Gastroesophageal sphincter (tissue), 4 donors: Measurements from ENCODE around the gene BRD3. TPM values are rescaled to one million over a fixed set of nuclear protein-coding genes. Genes with fewer than 3 reads are reported as not detected.

Source experiments
- ATAC-seq: fragments of 150-250 bp; one replicate; pipeline ENCODE4 v1.9.1; 2016; ENCODE audit warnings: mild to moderate bottlenecking, moderate library complexity
- H3K27ac ChIP-seq, 4 donors: fragments of 200-600 bp; sonication (generic) in 3 of 4; 1 replicate in 3 of 4; 2 replicates in 1 of 4; pipeline ENCODE4 v1.5.1; 2016 to 2019
- H3K27me3 ChIP-seq: fragments of 200-600 bp; sonication (generic); one replicate; pipeline ENCODE4 v1.5.1; 2019
- H3K36me3 ChIP-seq, 2 donors: fragments of 200-600 bp; sonication (generic); one replicate each; pipeline ENCODE4 v1.5.1; 2019; ENCODE audit warnings: control low read depth in 1 of 2
- H3K4me1 ChIP-seq, 3 donors: fragments of 200-600 bp; sonication (generic); 1 replicate in 2 of 3; 2 replicates in 1 of 3; pipeline ENCODE4 v1.5.1; 2016 to 2019; ENCODE audit warnings: control low read depth in 2 of 3
- H3K4me3 ChIP-seq, 2 donors: fragments of 200-600 bp; sonication (generic); one replicate each; pipeline ENCODE4 v1.5.1; 2019; ENCODE audit warnings: mild to moderate bottlenecking in 1 of 2, moderate library complexity in 1 of 2
- H3K9me3 ChIP-seq, 3 donors: fragments of 200-600 bp; sonication (generic); one replicate each; pipeline ENCODE4 v1.5.1; 2017 to 2019; ENCODE audit warnings: control low read depth in 2 of 3
- EP300 ChIP-seq: sonication (generic); formaldehyde crosslinking; IDR thresholded peaks from one replicate; pipeline ENCODE4 v1.6.1; 2017; ENCODE audit warnings: antibody characterized with exemption, mild to moderate bottlenecking
- POLR2A ChIP-seq, 2 donors: fragments of 450-650 bp; IDR thresholded peaks; one replicate each; pipeline ENCODE4 v1.6.1; 2017; ENCODE audit warnings: antibody characterized with exemption in 2 of 2, mild to moderate bottlenecking in 2 of 2, moderate library complexity in 1 of 2
- POLR2AphosphoS5 ChIP-seq: sonication (generic); formaldehyde crosslinking; IDR thresholded peaks from one replicate; pipeline ENCODE4 v1.6.1; 2017; ENCODE audit warnings: antibody characterized with exemption
- WGBS, 2 donors: methylation state at CpG; one replicate each; pipeline ENCODE4 v1.1.5; 2018; ENCODE audit warnings: low coverage in 1 of 2; 5-methylcytosine and 5-hydroxymethylcytosine counted together
- total RNA-seq, 4 donors: library from RNA; depleted of rRNA; stranded (reverse); fragments of >200 nt; gene quantifications; one replicate each; pipeline ENCODE4 v1.1.0, GENCODE V29; 2016
- TF ChIP-seq, protein P1 (sequence below), 4 experiments: fragments of 200-600 bp in 2 of 4; fragments of 450-650 bp in 2 of 4; sonication (generic) in 1 of 4; IDR thresholded peaks; one replicate each; pipeline ENCODE4 v1.5.1; 2017 to 2019; ENCODE audit warnings: antibody characterized with exemption in 4 of 4, mild to moderate bottlenecking in 2 of 4, moderate library complexity in 2 of 4

BRD3 gene
- total RNA-seq, 4 donors from 2014 or later, result 22.2 to 38.9 (median 27.2) TPM

DNA sequence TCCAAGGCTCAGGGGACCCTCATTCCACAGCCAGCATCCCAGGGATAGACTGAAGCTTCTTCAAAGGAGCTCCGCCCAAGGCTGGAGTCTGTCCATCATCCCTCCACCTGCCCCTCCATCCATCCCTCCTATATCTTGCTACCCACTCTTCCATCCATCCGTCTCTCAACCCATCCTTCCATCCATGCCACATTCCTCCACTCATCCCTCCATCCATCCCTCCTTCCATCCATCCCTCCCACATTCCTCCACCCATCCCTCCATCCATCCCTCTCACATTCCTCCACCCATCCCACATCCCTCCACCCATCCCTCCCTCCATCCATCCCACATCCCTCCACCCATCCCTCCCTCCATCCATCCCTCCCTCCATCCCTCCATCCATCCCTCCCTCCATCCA is 70.2 kb downstream of the BRD3 start:
- no peak overlapping the region for H3K4me3 ChIP-seq
- 88 to 100% methylated on average over 2 of the region's 2 CpGs for WGBS, 2 donors
- TF ChIP-seq POLR2AphosphoS5, result no peak
- no peak for TF ChIP-seq EP300
- no peak for TF ChIP-seq POLR2A (IDR thresholded peaks at IDR 0.05)
- TF ChIP-seq, protein P1, sequence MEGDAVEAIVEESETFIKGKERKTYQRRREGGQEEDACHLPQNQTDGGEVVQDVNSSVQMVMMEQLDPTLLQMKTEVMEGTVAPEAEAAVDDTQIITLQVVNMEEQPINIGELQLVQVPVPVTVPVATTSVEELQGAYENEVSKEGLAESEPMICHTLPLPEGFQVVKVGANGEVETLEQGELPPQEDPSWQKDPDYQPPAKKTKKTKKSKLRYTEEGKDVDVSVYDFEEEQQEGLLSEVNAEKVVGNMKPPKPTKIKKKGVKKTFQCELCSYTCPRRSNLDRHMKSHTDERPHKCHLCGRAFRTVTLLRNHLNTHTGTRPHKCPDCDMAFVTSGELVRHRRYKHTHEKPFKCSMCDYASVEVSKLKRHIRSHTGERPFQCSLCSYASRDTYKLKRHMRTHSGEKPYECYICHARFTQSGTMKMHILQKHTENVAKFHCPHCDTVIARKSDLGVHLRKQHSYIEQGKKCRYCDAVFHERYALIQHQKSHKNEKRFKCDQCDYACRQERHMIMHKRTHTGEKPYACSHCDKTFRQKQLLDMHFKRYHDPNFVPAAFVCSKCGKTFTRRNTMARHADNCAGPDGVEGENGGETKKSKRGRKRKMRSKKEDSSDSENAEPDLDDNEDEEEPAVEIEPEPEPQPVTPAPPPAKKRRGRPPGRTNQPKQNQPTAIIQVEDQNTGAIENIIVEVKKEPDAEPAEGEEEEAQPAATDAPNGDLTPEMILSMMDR (IDR thresholded peaks at IDR 0.05), result no peak

DNA sequence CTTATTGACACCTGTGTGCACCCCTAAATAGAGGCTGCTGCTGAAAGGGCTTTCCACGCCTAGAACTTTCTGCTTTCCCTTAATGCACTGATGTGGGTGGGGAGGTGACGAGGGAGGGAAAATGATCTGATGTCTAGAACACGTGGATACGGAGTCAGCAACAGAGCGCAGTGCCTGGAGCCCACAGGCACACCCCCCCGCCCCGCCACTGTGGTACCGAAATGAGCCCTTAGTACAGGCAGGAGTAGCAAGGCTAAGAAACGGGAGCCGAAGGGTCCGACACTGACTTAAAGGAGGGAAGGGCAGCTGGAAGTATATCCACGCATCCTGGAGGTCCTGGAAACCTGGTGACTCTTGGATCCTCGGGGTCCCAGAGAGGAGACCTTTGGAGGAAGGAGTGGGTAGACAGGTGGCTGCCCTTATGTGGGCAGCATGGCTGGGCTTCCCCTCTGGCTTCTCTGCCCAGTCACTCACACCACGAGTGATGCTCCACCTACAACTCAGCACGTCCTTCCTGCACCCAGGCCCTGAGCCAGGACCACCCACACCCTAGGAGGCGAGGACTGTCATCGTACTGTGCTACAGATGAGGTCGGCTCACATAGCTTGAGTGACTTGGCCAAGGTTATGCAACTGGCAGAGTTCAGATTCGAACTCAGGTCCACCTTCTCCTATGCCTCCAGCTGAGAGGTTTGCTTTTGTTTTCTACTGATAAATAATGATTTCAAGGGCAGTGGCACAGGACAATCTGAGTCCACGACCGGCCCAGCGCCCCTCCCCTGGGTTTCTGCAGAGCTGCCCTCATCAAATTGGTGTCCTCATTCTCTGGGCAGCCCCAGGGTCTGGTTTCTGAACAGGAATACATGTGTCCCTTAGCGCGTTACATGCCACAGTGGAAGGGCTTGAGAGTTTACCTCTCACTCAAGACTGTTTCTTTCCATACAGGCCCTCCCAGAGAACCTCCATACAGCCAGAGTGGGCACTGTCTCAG is 71.0 kb downstream of the BRD3 start:
- H3K9me3 ChIP-seq, result no peaks in the 10 kb centered on the region
- ATAC-seq, result no peak
- 43 to 75% methylated on average over 4 to 13 of the region's 24 CpGs for WGBS, 2 donors

More for the DNA sequence above, 70.2 kb downstream of the BRD3 start:
- Histone ChIP-seq H3K9me3 (no peaks in the 10 kb centered on the region), H3K27me3 (peaks cover 31% of the 10 kb centered on the region), H3K27ac (no peak overlapping the region), H3K36me3 (no peaks in the 10 kb centered on the region), H3K4me1 (peaks cover 0 to 19% (median 9%) of the 10 kb centered on the region in 3 donors)
- no peak for ATAC-seq

DNA sequence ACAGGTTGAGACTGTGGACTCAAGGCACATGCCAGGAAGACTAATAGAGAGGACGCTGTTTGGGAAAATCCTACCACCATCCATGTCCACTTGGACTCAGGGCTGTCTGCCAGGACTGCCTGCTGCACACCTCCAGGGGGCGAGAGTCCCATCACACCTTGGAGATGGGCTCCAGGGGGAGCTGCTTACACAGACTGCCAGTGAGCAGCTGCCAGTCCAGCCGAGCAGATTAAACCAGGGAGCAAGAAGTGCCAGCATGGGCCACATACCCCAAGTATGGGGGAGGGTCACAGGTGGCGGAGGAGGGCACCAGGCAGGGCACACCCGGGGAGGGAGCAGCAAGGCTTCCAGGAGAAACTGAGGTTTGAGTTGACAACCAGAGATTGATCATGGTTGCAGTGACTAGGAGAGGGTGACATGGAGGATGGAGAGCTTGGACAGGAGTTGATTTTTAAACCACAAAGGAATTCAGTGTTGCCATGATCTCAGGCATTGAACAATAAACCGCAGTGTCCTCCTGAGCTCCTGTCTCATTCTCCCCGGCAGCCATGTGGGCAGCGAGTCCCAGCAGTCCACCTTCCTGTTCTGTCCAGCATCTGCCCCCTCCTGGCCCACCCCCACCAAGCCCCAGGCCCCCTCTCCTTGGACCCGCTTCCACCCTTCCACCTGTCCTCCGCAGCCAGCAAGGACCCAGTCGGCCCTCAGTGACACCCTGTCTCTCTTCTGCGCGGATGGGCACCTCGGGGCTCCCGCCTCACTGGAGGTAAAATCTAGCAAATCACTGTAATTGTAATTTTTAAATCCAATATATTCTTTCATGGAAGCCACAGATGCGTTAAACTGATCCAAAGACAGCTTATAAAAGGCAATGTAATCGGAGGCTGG is 72.6 kb downstream of the BRD3 start:
- H3K4me1 ChIP-seq, result peaks cover 0 to 34% (median 18%) of the 10 kb centered on the region in 3 donors
- ATAC-seq, result no peak
- H3K36me3 ChIP-seq, result no peaks in the 10 kb centered on the region
- whole genome bisulfite sequencing, 2 donors, result 47 to 49% methylated on average over 6 to 10 of the region's 17 CpGs
- no peak overlapping the region for H3K4me3 ChIP-seq
- peaks cover 24% of the 10 kb centered on the region for H3K27me3 ChIP-seq
- TF ChIP-seq, protein P1 (IDR thresholded peaks at IDR 0.05), result no peak
- TF ChIP-seq POLR2AphosphoS5 (no peak), POLR2A (IDR thresholded peaks at IDR 0.05) (no peak), EP300 (no peak)
- H3K9me3 ChIP-seq, result no peaks in the 10 kb centered on the region
- H3K27ac ChIP-seq, result no peak overlapping the region

More for the DNA sequence above, 71.0 kb downstream of the BRD3 start:
- Histone ChIP-seq H3K4me3 (no peak overlapping the region), H3K27ac (no peak overlapping the region), H3K36me3 (no peaks in the 10 kb centered on the region), H3K4me1 (peaks cover 0 to 19% (median 9%) of the 10 kb centered on the region in 3 donors), H3K27me3 (peaks cover 30% of the 10 kb centered on the region)
- TF ChIP-seq POLR2AphosphoS5 (no peak), EP300 (no peak), POLR2A (IDR thresholded peaks at IDR 0.05) (no peak)
- TF ChIP-seq, protein P1 (IDR thresholded peaks at IDR 0.05), result no peak

GRCh38 chr9:133994353-133995011 is 73.3 kb downstream of the BRD3 start:
- WGBS, 2 donors, result no CpG with 5 or more reads among the region's 11 CpGs
- Histone ChIP-seq H3K4me3 (no peak overlapping the region), H3K36me3 (no peaks in the 10 kb centered on the region), H3K9me3 (no peaks in the 10 kb centered on the region), H3K27me3 (peaks cover 24% of the 10 kb centered on the region), H3K27ac (peak overlapping the region in 3 of 4 donors; percentile 88 to 96 (median 93)), H3K4me1 (peaks cover 0 to 40% (median 18%) of the 10 kb centered on the region in 3 donors)
- no peak for TF ChIP-seq EP300
- TF ChIP-seq, protein P1 (IDR thresholded peaks at IDR 0.05), result peak in 3 of 4 experiments; percentile 96 to 99 (median 99)
- peak; percentile 47 for ATAC-seq
